HG03439 (cell line): ENCODE data around the gene MRPL28.
"Not testable (repeated sequence)": the region's sequence is repeated elsewhere in the genome, so short reads cannot be mapped to it uniquely, and the experiment has no call there.

Experiments
- ATAC-seq: cut with Tn5 transposase; IDR thresholded peaks from one replicate; pipeline ENCODE4 v1.9.1; 2021; ENCODE audit warnings: mild to moderate bottlenecking, moderate library complexity; ENCODE audit not compliant: unreplicated experiment

Gene MRPL28

DNA sequence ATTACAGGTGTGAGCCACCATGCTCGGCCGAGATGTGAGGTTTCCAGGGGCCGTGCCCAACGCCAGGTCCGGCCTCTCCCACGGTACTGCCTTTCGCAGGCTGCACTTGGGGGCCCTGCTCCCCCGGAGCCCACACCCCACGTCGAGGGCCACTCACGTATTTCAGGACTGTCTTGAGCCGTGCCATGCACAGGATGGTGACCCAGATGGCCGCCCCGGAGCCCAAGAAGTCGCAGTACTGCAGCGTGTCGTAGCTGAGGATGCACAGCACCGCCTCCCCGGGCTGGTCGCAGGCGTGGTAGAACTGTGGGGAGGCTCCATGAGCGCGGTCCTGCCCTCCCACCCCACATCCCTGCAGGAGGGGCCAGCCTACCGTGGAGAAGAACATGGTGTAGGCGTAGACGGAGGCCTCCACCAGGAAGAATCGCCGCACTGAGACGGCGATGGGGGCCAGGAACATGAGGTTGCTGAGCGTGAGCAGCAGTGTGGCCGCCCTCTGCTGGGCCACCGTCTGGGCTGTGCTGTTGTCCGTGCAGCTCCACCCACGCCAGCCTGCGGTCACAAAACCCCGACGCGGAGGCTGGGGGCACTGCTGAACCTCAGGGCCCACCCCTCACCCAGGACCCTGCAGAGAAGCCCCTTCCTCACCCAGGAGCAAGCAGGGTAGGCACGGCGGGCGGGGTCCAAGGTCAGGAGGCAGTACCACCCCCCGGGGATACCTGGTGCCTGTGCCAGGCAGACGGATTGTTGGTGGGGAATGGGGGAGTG is 3.7 kb upstream of the MRPL28 start:
- ATAC-seq = no peak

DNA sequence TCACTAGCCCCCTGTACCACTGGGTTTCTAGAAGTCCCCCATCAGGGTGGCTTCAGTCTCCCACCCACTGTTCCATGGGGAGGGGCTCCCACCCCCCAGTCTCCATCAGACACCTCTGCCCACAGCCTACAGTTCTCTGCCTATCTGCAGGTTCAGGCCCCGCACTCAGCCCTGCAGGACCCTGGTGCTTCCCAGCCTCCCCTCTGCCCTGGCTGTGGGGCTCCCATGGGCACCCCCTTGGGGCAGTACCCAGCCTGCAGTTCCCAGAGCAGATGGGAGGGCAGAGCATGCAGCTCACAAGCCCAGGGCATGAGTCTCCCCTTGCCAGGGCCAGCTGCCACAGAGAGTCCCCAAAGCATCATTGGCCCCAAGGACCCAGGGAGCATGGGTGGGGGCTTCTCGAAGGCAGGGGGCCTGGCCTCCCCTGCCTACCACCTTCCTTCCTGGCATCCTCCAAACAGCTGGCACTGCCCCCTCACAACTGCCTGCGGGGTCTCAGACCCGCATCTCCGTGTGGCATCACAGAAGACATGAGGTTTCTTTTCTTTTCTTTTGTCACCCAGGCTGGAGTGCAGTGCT is 2.8 kb upstream of the MRPL28 start:
- ATAC-seq = no peak

DNA sequence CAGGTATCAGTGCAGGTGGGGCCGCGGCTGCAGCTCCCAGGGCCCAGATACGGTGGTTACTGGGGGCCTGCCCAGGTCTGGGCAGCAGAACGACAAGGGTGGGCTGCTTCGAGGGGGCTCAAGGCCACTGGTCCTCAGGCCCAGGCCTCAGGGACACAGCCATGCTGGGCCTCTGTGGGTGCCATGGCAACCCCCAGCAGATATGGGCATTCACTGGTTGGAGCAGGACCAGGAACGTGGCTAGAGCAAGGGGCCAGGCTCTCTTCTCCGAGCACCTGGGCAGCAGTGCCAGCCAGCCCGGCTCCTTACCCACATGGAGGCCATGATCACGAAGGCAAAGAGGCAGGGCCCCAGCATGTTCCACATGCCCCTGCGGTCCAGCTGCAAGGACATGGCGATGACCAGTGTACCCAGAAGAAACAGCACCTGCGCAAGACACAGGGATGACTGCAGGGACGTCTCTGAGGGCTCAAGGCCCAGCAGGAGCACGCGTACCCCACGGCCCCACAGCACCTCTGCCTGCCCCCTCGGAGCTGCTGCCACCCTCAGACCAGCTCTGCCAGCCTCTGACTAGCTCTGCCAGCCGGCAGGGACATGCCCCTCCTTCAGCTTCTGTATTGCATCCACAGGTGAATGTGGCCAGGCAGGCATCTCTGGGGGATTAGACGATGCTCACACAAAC is 2.1 kb upstream of the MRPL28 start:
- no peak for ATAC-seq

DNA sequence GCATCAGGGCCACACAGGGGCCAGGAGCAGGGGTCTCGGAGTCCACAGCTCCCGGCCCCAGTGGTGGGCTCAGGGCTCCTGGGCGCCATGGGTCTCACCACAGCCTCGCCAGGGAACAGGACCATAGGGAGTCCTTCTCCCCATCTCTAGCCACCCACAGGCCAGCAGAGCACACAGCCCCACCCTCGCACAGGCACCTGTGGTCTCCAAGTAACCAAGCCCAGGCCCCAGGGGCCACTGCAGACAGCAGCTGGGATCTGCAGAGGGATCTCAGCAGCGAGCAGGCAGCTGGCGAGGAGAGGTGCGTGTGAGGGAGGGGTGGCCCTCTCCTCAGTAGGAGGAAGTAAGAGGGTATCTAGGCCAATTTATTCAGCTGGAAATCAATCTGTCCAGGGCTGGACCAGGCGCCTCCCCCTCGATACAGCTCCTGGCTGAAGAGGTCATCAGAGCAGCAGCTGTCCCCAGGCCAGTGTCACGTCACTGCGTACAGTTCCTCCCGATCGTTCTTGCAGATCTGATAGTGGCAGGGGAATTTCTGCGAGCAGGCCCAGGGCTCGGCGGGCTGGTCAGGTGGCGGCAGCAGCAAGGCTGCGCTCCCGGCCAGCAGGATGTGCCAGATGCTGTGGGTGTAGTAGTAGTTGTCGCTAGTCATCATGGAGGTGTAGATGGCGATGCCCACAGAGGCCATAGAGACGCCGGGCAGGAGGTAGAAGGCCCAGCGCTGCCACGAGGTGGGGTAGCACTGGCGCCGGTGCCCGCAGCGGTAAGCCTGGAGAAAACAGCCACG is 1.4 kb upstream of the MRPL28 start:
- ATAC-seq = no peak

DNA sequence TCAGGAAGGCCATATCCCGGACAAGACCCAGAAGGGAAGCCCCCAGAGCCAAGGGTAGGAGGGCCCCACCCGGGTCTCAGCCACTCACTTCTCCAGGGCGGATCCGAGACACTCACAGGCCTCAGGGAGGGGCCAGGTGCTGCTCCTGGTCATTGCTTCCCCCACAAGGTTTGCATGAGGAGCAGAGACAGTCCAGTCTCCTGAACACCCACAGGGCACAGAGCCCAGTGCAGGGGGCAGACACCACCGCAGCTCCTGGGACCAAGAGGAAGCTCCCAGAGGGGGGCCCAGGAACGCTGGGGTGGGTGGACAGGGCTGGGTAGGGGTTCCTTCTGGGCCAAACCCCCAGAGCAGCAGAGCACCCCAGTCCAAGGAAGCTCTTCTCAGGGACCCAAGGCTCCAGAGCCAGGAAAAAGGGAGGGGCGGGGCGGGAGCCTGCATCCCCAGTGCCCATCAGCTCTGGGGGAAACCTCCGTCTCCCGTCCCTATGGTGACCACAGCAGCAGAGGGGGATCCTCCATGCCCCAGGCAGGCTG is 709 bp upstream of the MRPL28 start:
- no peak for ATAC-seq

DNA sequence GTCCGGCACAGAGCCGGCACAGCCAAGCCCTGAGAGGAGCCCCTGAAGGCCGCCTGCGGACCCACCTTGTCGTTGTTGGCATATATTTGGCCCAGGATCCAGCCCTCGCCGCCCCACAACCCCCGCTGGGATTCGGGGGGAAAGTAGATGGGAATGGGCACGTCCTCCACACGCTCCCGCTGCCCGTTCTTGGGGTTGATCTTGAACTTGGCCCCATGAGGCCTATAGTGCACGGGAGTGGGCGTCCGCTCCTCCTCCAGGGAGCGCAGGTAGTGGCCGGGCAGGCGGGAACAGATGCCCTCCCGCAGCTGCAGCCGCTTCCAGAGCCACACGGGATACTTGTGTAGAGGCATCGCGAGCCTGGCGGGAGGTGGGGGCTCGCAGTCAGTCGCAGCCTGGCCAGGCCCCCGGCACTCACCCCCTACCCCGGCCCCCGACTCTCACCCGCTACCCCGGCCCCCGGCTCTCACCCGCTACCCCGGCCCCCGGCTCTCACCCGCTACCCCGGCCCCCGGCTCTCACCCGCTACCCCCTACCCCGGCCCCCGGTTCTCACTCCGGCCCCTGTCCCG is 387 bp downstream of the MRPL28 start:
- no peak for ATAC-seq

DNA sequence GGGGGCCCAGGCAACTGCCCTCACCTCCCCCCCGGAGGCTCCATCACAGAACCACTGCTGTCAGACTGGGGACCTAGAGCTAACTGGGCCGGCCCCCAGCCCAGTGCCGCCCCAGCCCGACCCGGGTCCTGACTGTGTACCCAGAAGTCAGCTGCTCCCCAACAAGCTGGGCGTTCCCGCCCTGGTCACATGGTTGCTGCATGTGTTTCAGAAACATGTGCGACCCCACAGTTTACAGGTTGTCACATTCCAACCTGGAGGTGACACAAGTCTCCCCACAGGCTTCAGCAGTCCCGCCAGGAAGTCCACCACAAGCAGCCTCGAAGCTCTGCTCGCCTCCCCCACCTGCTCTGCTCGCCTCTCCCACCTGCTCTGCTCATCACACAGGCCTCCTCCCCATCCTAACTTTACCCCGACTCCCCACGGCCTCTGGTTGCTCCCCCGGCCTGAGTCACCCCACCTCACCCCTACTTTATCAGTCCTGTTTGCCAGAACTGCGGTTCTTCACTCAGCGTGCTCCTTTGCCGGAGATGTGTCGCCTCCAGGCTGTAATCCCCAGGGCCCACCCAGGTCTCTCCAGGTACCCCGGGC is 968 bp downstream of the MRPL28 start:
- no peak for ATAC-seq

DNA sequence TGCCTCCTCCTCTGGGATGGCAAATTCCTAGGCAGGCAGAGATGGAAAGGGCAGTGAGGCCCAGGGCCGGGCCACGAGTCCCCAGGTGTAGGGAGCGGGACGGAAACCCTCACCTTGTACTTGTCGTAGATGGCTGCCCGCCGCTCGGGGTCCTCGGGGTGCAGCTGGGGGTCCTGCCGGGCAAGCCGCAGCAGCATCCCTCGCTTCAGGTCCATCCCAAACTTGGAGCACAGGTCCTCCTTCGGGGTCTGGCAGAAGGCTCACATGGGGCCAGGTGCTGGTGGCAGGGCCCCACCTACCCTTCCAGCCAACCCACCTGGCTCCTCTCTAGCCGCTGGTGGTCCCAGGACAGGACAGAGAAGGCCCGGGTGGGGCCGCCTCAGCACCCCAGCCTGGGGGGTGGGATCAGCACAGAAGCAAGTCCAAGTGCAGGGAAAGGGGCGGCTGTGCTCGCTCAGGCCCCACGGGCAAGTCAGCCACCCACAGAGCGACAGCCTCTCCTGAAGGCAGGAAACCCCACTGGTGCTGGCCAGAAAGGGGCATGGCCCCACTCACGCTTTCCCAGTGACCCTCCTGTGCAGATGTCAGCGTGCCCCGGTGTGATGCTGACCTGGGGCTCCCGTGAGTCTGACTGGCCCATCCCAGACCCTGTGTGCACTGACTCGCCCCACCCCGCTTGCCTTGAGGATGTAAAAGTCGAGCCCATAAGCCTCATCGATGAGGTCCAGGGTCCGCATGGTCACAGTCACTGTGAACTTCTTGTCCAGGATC is 1.8 kb downstream of the MRPL28 start:
- no peak for ATAC-seq

DNA sequence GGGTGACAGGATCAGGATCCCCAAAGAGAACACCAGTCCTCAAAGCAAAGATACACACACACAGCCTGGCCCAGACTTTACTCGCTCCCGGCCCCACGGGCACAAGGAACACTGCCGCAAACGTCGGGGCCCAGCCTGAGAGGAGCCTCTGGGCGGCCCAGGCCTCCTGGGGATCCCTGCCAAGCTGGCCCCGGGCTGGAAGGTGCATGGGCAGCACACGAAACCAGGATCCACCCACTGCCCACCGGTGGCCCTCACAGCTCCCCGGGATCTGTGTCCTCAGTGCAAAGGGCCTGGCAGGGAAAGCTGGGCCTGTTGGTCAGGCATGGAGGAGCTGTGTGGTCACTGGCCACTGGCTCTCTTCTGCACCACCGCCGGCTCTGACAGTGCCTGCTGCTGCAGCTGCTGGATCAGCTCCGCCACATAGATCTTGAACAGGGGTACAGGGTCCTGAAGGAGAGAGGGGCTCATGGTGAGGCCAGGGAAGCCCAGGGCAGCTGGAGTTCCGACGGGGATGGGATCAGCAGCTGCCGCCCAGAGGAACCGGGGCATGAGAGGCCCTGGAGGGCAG is 2.9 kb downstream of the MRPL28 start:
- ATAC-seq = no peak

DNA sequence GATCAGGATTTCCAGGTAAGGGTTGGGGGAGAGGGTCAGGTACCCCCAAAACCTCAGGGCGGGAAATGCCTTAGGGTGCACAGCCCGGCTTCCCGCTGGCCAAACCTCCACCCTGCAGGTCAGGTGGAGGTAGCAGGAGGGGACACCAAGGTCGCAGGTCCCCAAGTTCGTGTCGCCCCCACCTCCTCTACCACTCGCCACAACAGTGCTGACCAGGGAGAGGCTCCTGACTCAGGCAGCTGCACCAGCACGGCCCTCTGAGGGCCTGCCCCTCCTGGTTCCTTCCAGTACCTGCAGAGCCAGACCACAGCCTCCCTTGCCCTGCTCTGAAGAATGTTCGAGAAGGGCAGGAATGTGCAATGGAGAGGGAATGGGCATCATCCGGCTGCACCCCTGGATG is 3.9 kb downstream of the MRPL28 start:
- no peak for ATAC-seq

DNA sequence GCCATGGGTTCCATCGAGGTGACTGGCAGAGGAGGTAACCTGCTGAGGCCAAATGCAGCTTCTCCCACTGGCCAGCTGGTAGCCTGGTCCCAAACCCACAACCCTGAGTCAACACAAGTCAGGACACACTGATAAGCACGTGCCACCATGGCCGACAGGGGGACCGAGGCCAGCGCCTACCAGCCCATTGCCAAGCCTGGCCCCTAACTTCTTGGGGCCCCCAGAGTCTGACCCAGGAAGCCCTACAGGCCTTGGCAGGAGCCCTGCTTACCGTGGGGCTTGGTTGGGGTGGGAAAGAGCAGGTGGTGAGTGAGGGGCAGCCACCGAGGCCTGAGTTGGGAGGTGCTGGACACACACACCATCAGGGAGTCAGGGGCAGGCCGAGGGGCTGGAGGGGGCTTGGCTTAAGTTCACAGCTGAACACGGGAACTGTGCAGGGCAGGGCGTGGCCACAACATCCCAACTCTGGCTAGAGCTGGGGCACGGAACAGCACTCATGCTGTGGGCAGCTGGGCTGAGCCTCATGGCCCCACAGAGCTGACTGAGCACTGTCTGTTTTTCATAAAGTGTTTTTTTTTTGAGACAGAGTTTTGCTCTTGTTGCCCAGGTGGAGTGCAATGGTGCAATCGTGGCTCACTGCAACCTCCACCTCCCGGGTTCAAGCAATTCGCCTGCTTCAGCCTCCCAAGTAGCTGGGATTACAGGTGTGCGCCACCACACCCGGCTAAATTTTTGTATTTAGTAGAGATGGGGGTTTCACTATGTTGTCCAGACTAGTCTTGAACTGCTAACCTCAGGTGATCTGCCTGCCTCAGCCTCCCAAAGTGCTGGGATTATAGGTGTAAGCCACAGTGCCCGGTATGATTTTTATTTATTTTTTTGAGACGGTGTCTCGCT is 5.5 kb downstream of the MRPL28 start:
- no peak for ATAC-seq

DNA sequence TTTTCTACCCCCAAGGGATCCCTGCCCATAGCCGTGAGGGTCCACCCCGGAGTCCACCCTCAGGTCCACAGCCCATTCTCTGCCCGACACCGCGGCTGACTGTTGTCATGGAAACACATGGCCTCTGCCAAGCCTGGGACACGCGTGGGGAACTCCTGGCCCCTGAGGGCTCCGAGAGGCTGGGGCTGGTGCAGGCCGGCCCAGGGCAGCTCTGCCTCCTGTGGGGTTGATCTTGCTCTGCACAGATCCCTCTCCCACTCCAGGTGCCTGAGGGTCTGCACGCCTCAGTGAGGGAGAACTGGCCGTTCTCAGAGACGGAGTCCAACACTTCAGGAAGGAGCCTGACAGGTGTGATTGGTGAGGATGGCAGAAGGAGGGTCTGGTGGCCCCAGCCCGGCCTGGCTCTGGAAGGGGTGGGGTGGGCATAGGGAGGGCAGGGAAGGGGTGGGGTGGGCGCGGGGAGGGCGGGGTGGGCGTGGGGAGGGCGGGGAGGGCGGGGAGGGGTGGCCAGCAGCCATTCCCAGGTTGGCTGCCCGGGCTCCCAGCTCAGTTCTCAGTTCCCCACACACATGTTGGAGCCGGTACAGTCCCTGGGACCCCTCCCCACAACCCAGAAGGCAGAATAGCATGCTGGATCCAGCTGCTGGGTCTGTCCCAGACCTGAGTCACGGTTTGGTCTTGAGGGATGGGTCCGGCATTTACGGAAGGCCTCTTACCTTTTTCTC is 6.4 kb downstream of the MRPL28 start:
- ATAC-seq = no peak

DNA sequence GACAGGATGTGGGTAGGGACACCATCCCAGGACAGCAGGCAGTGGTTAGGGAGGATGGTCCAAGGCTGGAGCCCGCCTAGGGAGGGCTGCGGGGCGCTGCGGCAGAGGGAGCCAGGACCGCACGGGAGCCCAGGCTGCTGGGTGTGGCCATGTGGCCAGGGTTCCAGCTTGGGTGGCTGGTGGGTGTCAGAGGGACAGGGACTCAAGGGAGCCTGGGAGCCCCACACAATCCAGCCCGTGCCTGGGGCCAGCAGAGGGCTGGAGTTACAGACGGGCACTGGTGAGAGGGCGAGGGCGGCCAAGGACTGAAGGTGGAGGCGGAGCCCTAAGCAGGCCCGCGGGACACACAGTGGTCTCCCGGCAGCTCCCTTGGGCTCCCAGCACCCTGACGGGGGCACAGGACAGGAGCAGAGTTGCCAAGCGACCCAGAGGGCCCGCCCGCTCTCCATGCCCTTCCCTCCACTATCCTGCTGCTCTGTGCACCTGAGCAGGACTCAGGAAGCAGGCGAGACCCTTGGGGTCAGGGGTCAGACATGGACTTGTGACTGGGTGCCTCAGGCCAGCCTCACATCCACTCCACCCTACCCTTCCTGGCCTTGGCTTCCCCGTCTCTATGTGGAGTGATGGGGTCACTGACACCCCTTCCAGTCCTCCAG is 7.1 kb downstream of the MRPL28 start:
- no peak for ATAC-seq

DNA sequence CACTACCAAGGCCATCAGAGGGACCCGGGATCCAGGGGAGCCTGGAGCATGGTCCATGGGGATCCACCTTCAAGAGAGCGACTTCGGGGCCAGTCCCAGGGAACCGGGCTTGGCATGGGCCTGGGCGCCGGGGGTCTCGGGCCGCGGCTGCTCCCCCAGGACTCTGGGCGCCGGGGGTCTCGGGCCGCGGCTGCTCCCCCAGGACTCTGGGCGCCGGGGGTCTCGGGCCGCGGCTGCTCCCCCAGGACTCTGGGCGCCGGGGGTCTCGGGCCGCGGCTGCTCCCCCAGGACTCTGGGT is 7.7 kb downstream of the MRPL28 start:
- ATAC-seq = not testable (repeated sequence)

DNA sequence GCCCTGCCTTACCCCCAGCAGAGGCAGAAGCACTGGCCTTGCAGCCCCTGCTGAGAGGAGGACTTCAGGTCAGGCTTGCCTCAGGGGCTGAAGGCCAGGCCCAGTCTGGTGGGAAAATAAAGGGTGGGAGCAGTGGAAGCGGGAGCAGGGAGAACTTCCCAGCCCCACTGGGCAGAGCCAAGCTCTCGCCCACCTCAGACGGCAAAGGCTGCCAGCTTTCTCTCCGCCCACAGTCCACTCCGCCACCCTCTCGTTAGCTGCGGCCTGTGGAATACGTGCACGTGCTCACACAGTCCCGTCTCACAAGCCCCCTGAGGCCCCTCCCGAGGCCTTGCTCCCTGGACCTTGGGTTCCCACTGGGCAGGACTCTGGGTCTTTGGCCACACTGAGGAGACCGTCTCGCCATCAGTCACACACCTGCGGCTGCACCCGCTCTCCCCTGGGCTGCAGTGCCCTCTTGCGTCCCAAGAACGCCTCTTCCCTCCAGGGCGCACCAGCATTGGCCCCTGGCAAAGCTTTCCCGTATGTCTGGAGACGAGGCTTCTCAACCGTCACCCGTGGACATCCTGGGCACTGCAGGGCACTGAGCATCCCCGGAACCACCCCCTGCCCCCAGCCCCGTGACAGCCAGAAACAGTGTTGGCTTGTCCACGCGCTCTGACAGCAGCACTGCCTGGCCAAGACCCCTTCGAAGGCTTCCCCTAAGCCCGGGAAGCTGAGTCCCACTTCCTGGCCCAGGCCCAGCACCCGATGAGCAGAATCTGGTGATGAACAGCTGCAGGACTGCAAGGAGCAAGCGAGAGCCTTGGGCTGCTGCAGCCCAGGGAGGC is 8.3 kb downstream of the MRPL28 start:
- no peak for ATAC-seq

DNA sequence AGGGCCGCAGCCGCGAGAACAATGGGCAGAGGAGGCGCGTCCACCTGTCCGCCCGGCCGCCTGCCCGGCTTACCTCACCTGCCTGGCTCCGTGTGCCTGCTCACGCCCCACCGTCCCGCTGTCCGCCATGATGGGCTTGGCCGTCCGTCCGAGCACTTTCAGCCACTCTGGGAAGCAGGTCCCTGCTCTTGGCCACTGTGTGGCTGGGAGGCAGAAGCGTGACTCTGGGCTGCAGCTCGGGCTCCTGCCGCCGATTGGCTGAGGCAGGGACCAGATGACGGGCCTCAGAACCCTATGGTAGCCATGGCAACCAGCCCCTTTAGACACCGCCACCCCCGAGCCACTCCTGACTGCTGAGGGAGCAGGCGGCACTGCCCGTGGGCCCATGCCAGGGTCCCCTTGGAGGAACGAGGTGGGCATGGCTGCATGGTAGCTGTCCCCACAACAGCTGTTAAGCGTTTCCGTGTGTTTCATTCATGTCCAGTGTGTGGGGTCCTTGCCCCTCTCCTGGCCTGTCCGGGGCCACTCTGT is 8.9 kb downstream of the MRPL28 start:
- ATAC-seq = no peak
